ENCODE data around the gene SPG11. TPM values are rescaled to one million over a fixed set of nuclear protein-coding genes. Genes with fewer than 3 reads are reported as not detected.

The SPG11 gene
- total RNA-seq, 2 donors from 2014 or later: 68.1 to 76.0 TPM

- Histone ChIP-seq H3K27me3 (replicated peaks; ENCODE audit: insufficient read depth) (no peaks in the 10 kb centered on the region), H3K9me3 (no peaks in the 10 kb centered on the region), H3K4me1 (ENCODE audit: control insufficient read depth in 1 of 2, low read depth in 2 of 2) (peaks cover 1 to 4% of the 10 kb centered on the region in 2 donors), H3K36me3 (no peaks in the 10 kb centered on the region), H3K27ac (no peak overlapping the region), H3K4me3 (no peak overlapping the region)
- DNase-seq (ENCODE audit: low spot score) (no peak), ATAC-seq (ENCODE audit: insufficient number of reproducible peaks, low FRiP score, low read depth) (no peak)
- TF ChIP-seq CTCF (IDR thresholded peaks at IDR 0.05): no peak
These were observed 5.5 kb upstream of the SPG11 start for GRCh38 chr15:44668921-44669320.

DNA sequence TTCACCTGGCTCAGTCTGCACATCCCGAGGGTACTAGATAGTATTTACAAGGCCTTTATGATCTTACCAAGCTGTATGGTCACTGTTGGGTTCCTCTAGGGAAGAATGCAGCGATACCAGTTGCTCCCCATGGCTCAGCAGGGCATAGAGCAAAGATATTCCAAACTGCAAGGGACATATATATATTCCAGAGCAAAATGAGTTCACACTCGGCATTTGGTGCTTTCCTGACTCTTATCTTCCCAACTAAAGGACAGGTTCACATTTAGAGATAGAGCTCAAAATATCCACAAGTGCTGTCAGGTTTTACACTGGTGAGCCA is 3.5 kb upstream of the SPG11 start:
- Histone ChIP-seq H3K4me3 (peak overlapping the region; percentile 11), H3K9me3 (no peaks in the 10 kb centered on the region), H3K4me1 (ENCODE audit: control insufficient read depth in 1 of 2, low read depth in 2 of 2) (peaks cover 9 to 13% of the 10 kb centered on the region in 2 donors), H3K27me3 (replicated peaks; ENCODE audit: insufficient read depth) (no peaks in the 10 kb centered on the region), H3K27ac (no peak overlapping the region), H3K36me3 (no peaks in the 10 kb centered on the region)
- no peak for TF ChIP-seq CTCF (IDR thresholded peaks at IDR 0.05)
- ATAC-seq (ENCODE audit: insufficient number of reproducible peaks, low FRiP score, low read depth) (no peak), DNase-seq (ENCODE audit: low spot score) (no peak)

- H3K27me3 ChIP-seq (replicated peaks; ENCODE audit: insufficient read depth): no peaks in the 10 kb centered on the region
- H3K36me3 ChIP-seq: no peaks in the 10 kb centered on the region
- H3K4me1 ChIP-seq (ENCODE audit: control insufficient read depth in 1 of 2, low read depth in 2 of 2): peaks cover 14 to 18% of the 10 kb centered on the region in 2 donors
- H3K9me3 ChIP-seq: no peaks in the 10 kb centered on the region
- no peak for ATAC-seq (ENCODE audit: insufficient number of reproducible peaks, low FRiP score, low read depth)
- peak overlapping the region; percentile 11 for H3K4me3 ChIP-seq
- DNase-seq (ENCODE audit: low spot score): no peak
- TF ChIP-seq CTCF (IDR thresholded peaks at IDR 0.05): no peak
- no peak overlapping the region for H3K27ac ChIP-seq
These were observed 3.0 kb upstream of the SPG11 start for GRCh38 chr15:44666210-44667038.

GRCh38 chr15:44662478-44663409 is 718 bp downstream of the SPG11 start:
- H3K4me1 ChIP-seq (ENCODE audit: control insufficient read depth in 1 of 2, low read depth in 2 of 2): peaks cover 18% of the 10 kb centered on the region in 2 donors
- ATAC-seq (ENCODE audit: insufficient number of reproducible peaks, low FRiP score, low read depth) (peak; percentile 31), DNase-seq (ENCODE audit: low spot score) (peak; percentile 8)
- H3K36me3 ChIP-seq: peaks cover 3% of the 10 kb centered on the region
- H3K27ac ChIP-seq: peak overlapping the region; percentile 92 to 98
- no peaks in the 10 kb centered on the region for H3K27me3 ChIP-seq (replicated peaks; ENCODE audit: insufficient read depth)
- peak overlapping the region; percentile 97 for H3K4me3 ChIP-seq
- no peak for TF ChIP-seq CTCF (IDR thresholded peaks at IDR 0.05)
- H3K9me3 ChIP-seq: no peaks in the 10 kb centered on the region

GRCh38 chr15:44661576-44661975 is 1.9 kb downstream of the SPG11 start:
- Histone ChIP-seq H3K36me3 (peaks cover 3% of the 10 kb centered on the region), H3K9me3 (no peaks in the 10 kb centered on the region), H3K4me3 (peak overlapping the region; percentile 97), H3K4me1 (ENCODE audit: control insufficient read depth in 1 of 2, low read depth in 2 of 2) (peaks cover 18% of the 10 kb centered on the region in 2 donors), H3K27me3 (replicated peaks; ENCODE audit: insufficient read depth) (no peaks in the 10 kb centered on the region), H3K27ac (no peak overlapping the region)
- no peak for ATAC-seq (ENCODE audit: insufficient number of reproducible peaks, low FRiP score, low read depth)
- TF ChIP-seq CTCF (IDR thresholded peaks at IDR 0.05): no peak
- no peak for DNase-seq (ENCODE audit: low spot score)
